HCT116 (cell line): Measurements from ENCODE around the gene AOPEP. TPM values are rescaled to one million over a fixed set of nuclear protein-coding genes. Genes with fewer than 3 reads are reported as not detected.

Experiments used
- ATAC-seq: fragments of 200-7000 bp; cut with Tn5 transposase; 2 replicates; pipeline ENCODE4 v1.9.1; 2020; ENCODE audit warnings: mild to moderate bottlenecking, moderate library complexity
- BruUV-seq: library from RNA; stranded (reverse); fragments of 400-500 nt; replicated peaks from 2 replicates; lab custom pipeline; 2021; lab: Mats Ljungman, UMichigan
- CTCF ChIA-PET: fragments of 300-600 bp; sonication (Branson Sonifier 250); formaldehyde crosslinking; loops from one replicate; lab custom pipeline; 2021; ENCODE audit warnings: antibody characterized with exemption; lab: Charles Lee
- POLR2A ChIA-PET: fragments of 300-600, 350-600 bp; sonication (Branson Sonifier 250); formaldehyde crosslinking; loops from one replicate; lab custom pipeline; 2021; ENCODE audit warnings: antibody characterized with exemption; lab: Charles Lee
- RAD21 ChIA-PET, 2 experiments: fragments of 300-600 bp; sonication (Branson Sonifier 250); formaldehyde crosslinking; loops; one replicate each; lab custom pipeline; 2023; ENCODE audit warnings: low total read pairs in 2 of 2; ENCODE audit not compliant: uncharacterized antibody in 2 of 2, unreplicated experiment in 2 of 2, low non-redundant PET in 1 of 2; lab: Charles Lee
- DNase-seq: peaks from one replicate; pipeline ENCODE4 v3.0.0-alpha.2; 2010; ENCODE audit warnings: low read depth, low spot score
- H2AFZ ChIP-seq: fragments of 200-600 bp; shearing (Covaris generic), sonication (generic); 2 replicates; pipeline ENCODE4 v1.6.1; 2017; ENCODE audit warnings: low read depth, mixed run types, mixed read lengths, antibody characterized with exemption, low read length; ENCODE audit not compliant: poor library complexity, severe bottlenecking
- H3K27ac ChIP-seq: 2 replicates; pipeline ENCODE4 v1.5.1; 2012; ENCODE audit warnings: low read depth, low read length
- H3K27me3 ChIP-seq: fragments of 200-600 bp; sonication (generic); 2 replicates; pipeline ENCODE4 v1.6.1; 2016; ENCODE audit warnings: mixed run types, low read length, mixed read lengths; ENCODE audit not compliant: insufficient read depth
- H3K36me3 ChIP-seq, 2 experiments: fragments of 200-500 bp in 1 of 2; fragments of 200-600 bp in 1 of 2; sonication (Bioruptor generic) in 1 of 2; sonication (generic) in 1 of 2; 2 replicates each; pipeline versions ENCODE4 v1.5.1 to v1.6.1; 2014 to 2016; ENCODE audit warnings: low read length in 2 of 2, inconsistent platforms in 1 of 2, mixed read lengths in 1 of 2, mixed run types in 1 of 2; ENCODE audit not compliant: insufficient read depth in 2 of 2, control insufficient read depth in 1 of 2
- H3K4me1 ChIP-seq, 2 experiments: fragments of 200-600 bp in 1 of 2; sonication (generic) in 1 of 2; 2 replicates each; pipeline versions ENCODE4 v1.5.1 to v1.6.1; 2012 to 2017; ENCODE audit warnings: low read length in 2 of 2, inconsistent platforms in 1 of 2, mild to moderate bottlenecking in 1 of 2, mixed read lengths in 1 of 2, mixed run types in 1 of 2, moderate library complexity in 1 of 2; ENCODE audit not compliant: insufficient read depth in 2 of 2, control insufficient read depth in 1 of 2
- H3K4me2 ChIP-seq: fragments of 200-600 bp; sonication (generic); 2 replicates; pipeline ENCODE4 v1.6.1; 2017; ENCODE audit warnings: mixed run types, low read length, mixed read lengths
- H3K4me3 ChIP-seq, 2 experiments: fragments of 200-600 bp in 1 of 2; sonication (generic) in 1 of 2; replicated peaks in 1 of 2; 2 replicates each; pipeline ENCODE4 v1.5.1; 2011 to 2016; ENCODE audit warnings: low read length in 2 of 2, control low read depth in 1 of 2, low read depth in 1 of 2, mild to moderate bottlenecking in 1 of 2, mixed read lengths in 1 of 2, mixed run types in 1 of 2
- H3K79me2 ChIP-seq: fragments of 200-600 bp; sonication (generic); 2 replicates; pipeline ENCODE4 v1.6.1; 2017; ENCODE audit warnings: mild to moderate bottlenecking, mixed run types, low read length, moderate library complexity, mixed read lengths; ENCODE audit not compliant: insufficient read depth
- H3K9ac ChIP-seq: fragments of 200-600 bp; sonication (generic); 2 replicates; pipeline ENCODE4 v1.6.1; 2016; ENCODE audit warnings: low read length, mixed read lengths
- H3K9me2 ChIP-seq: fragments of 200-600 bp; sonication (generic), shearing (Covaris generic); 2 replicates; pipeline ENCODE4 v1.6.1; 2017; ENCODE audit warnings: mixed run types, mild to moderate bottlenecking, moderate library complexity; ENCODE audit not compliant: insufficient read depth
- H3K9me3 ChIP-seq, 2 experiments: fragments of 200-500 bp in 1 of 2; fragments of 200-600 bp in 1 of 2; sonication (Bioruptor generic) in 1 of 2; sonication (generic) in 1 of 2; 2 replicates each; pipeline ENCODE4 v1.6.1; 2014 to 2017; ENCODE audit warnings: low read length in 2 of 2, mixed read lengths in 2 of 2, inconsistent platforms in 1 of 2, low read depth in 1 of 2, mild to moderate bottlenecking in 1 of 2, mixed run types in 1 of 2, moderate library complexity in 1 of 2; ENCODE audit not compliant: control insufficient read depth in 1 of 2, insufficient read depth in 1 of 2
- H4K20me1 ChIP-seq: fragments of 200-600 bp; sonication (generic), shearing (Covaris generic); 2 replicates; pipeline ENCODE4 v1.6.1; 2017; ENCODE audit warnings: mixed run types, mild to moderate bottlenecking, moderate library complexity; ENCODE audit not compliant: insufficient read depth
- FOSL1 ChIP-seq: IDR thresholded peaks from 2 replicates; pipeline ENCODE4 v1.6.1; 2012; ENCODE audit warnings: low read depth
- TCF7L2 ChIP-seq: IDR thresholded peaks from 2 replicates; pipeline ENCODE4 v1.7.0; 2011; ENCODE audit warnings: borderline replicate concordance, inconsistent platforms; ENCODE audit not compliant: insufficient read depth, insufficient read length; ENCODE audit errors: extremely low read depth
- ZNF274 ChIP-seq: fragments of 200-500 bp; sonication (Bioruptor generic); IDR thresholded peaks from 2 replicates; pipeline ENCODE4 v1.6.1; 2014; ENCODE audit warnings: mild to moderate bottlenecking, low read depth, low read length, inconsistent platforms
- intact Hi-C: fragments of 100-400 bp; cut with micrococcal nuclease; formaldehyde crosslinking; loops from 2 replicates; pipeline ENCODE4 v1.10.0; 2022
- total RNA-seq: library from RNA; stranded (reverse); gene quantifications from one replicate; pipeline ENCODE4 v1.2.1, GENCODE V29; 2021; ENCODE audit not compliant: unreplicated experiment
- TF ChIP-seq, protein P1 (sequence below): IDR thresholded peaks from 2 replicates; pipeline ENCODE4 v1.6.1; 2012
- TF ChIP-seq, protein P2 (sequence below): IDR thresholded peaks from 2 replicates; pipeline ENCODE4 v1.6.1; 2012; ENCODE audit warnings: low read depth

AOPEP gene
- total RNA-seq, 1 experiment from 2014 or later: 15.1 TPM

DNA sequence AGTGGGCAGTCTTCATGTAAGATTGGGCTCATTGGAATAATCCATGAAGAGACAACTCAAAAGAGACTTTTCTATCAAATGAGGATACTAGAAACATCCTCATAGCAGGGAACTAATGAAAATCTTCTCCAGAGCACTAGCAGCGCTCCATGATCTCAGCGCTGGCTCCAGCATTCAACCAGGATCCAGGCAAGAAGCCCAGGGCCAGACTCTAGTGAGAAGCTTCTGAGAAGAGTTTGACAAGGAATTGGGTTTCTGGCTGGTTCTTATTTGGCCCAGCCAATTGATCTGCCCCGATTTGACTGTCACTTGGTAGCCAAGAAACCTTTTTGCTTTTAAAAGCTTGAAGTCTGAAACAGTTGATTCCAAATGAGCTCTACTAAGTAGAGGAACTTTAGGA lies 60.1 kb downstream of the AOPEP start:
- POLR2A ChIA-PET: no interaction called here
- Histone ChIP-seq H3K36me3 (no peaks in the 10 kb centered on the region), H3K27me3 (no peaks in the 10 kb centered on the region), H3K27ac (no peak overlapping the region), H3K9me3 (no peaks in the 10 kb centered on the region), H3K4me1 (peaks cover 6 to 7% of the 10 kb centered on the region in 2 experiments; a peak in 3 of 4 replicates), H3K4me2 (no peak overlapping the region), H4K20me1 (no peaks in the 10 kb centered on the region), H2AFZ (no peak overlapping the region), H3K4me3 (no peak overlapping the region), H3K79me2 (no peaks in the 10 kb centered on the region), H3K9ac (no peak overlapping the region), H3K9me2 (no peaks in the 10 kb centered on the region)
- DNase-seq (no peak), ATAC-seq (no peak)
- RAD21 ChIA-PET: no interaction called here
- BruUV-seq: no TSS peak
- no peak for TF ChIP-seq FOSL1
- TF ChIP-seq ZNF274: no peak
- CTCF ChIA-PET: no interaction called here
- intact Hi-C loops: no loop called here

DNA sequence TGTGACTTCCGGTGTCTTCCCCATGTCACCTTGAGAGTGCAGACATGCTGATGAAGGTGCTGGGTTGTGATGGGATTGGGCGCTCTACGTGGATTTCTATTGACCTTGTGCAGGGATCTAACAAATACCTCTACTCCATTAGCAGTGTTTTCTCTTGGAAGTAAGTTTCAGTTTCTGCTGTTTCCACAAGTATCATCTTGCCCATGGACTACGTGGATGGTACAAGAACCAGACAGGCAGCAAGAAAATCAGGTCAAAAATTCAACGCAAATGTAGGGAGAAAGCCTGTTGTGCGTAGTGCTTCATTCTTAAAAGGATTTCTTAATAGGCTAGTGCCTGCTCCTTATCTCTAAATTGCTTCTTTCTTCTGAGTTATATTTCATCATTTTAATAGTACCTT lies 60.8 kb downstream of the AOPEP start:
- no TSS peak for BruUV-seq
- Histone ChIP-seq H3K4me1 (peaks cover 5 to 7% of the 10 kb centered on the region in 2 experiments; a peak in 3 of 4 replicates), H4K20me1 (no peaks in the 10 kb centered on the region), H3K27ac (no peak overlapping the region), H3K4me2 (no peak overlapping the region), H3K79me2 (no peaks in the 10 kb centered on the region), H3K4me3 (no peak overlapping the region)
- ATAC-seq (no peak), DNase-seq (no peak)
- intact Hi-C loops: no loop called here
- POLR2A ChIA-PET: no interaction called here
- TF ChIP-seq, protein P1, sequence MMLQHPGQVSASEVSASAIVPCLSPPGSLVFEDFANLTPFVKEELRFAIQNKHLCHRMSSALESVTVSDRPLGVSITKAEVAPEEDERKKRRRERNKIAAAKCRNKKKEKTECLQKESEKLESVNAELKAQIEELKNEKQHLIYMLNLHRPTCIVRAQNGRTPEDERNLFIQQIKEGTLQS: no peak
- TF ChIP-seq TCF7L2 (no peak), FOSL1 (no peak)
- TF ChIP-seq, protein P2, sequence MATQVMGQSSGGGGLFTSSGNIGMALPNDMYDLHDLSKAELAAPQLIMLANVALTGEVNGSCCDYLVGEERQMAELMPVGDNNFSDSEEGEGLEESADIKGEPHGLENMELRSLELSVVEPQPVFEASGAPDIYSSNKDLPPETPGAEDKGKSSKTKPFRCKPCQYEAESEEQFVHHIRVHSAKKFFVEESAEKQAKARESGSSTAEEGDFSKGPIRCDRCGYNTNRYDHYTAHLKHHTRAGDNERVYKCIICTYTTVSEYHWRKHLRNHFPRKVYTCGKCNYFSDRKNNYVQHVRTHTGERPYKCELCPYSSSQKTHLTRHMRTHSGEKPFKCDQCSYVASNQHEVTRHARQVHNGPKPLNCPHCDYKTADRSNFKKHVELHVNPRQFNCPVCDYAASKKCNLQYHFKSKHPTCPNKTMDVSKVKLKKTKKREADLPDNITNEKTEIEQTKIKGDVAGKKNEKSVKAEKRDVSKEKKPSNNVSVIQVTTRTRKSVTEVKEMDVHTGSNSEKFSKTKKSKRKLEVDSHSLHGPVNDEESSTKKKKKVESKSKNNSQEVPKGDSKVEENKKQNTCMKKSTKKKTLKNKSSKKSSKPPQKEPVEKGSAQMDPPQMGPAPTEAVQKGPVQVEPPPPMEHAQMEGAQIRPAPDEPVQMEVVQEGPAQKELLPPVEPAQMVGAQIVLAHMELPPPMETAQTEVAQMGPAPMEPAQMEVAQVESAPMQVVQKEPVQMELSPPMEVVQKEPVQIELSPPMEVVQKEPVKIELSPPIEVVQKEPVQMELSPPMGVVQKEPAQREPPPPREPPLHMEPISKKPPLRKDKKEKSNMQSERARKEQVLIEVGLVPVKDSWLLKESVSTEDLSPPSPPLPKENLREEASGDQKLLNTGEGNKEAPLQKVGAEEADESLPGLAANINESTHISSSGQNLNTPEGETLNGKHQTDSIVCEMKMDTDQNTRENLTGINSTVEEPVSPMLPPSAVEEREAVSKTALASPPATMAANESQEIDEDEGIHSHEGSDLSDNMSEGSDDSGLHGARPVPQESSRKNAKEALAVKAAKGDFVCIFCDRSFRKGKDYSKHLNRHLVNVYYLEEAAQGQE: no peak
- TF ChIP-seq, all 23 proteins: peak for 0
- Histone ChIP-seq H2AFZ (no peak overlapping the region), H3K9me2 (no peaks in the 10 kb centered on the region), H3K9me3 (no peaks in the 10 kb centered on the region), H3K9ac (no peak overlapping the region), H3K36me3 (no peaks in the 10 kb centered on the region), H3K27me3 (no peaks in the 10 kb centered on the region)
- ChIA-PET RAD21 (no interaction called here), CTCF (no interaction called here)
